Measurements from ENCODE around the gene CRABP2. TPM values are rescaled to one million over a fixed set of nuclear protein-coding genes. Genes with fewer than 3 reads are reported as not detected.
A peak's percentile ranks its signal among the peaks of the same experiment; 100 is the strongest.

The CRABP2 gene
- total RNA-seq (2014; rRNA removed; shearing (Covaris generic)), result 0.29 TPM in 1 of 2 replicates, not detected in the other
- 0.71 TPM in 1 of 2 replicates, not detected in the other for polyA plus RNA-seq (2015; cell fraction: cytosol; rRNA removed)
- not detected in 2 replicates for polyA plus RNA-seq (2015; cell fraction: nucleus; rRNA removed)

GRCh38 chr1:156705321-156705917 is at the start of gene CRABP2:
CRABP2 (minus strand) TSS chr1:156705583; CDS start chr1:156705446, 137 bp downstream.
- no peak for DNase-seq (ENCODE audit: low read depth, low spot score)

GRCh38 chr1:156754219-156754618 is 48.8 kb upstream of the CRABP2 start:
- DNase-seq (ENCODE audit: low read depth, low spot score), result no peak
- in situ Hi-C loops (cut with HindIII; ENCODE audit: low pct_unique_long_range_greater_than_20kb, low sequenced_read_pairs), result no loop called here

More at GRCh38 chr1:156705321-156705917, at the start of gene CRABP2:
- in situ Hi-C loops (cut with HindIII; ENCODE audit: low pct_unique_long_range_greater_than_20kb, low sequenced_read_pairs), result no loop called here

GRCh38 chr1:156752843-156753482 is 47.6 kb upstream of the CRABP2 start:
- in situ Hi-C loops (cut with HindIII; ENCODE audit: low pct_unique_long_range_greater_than_20kb, low sequenced_read_pairs), result no loop called here
- no peak for DNase-seq (ENCODE audit: low read depth, low spot score)

- in situ Hi-C loops (cut with HindIII; ENCODE audit: low pct_unique_long_range_greater_than_20kb, low sequenced_read_pairs), result no loop called here
- peak; percentile 95 for DNase-seq (ENCODE audit: low read depth, low spot score)
These were observed 46.5 kb upstream of the CRABP2 start for GRCh38 chr1:156751757-156752481.

GRCh38 chr1:156751451-156751756 is 46.0 kb upstream of the CRABP2 start, which contains the start of gene HDGF:
HDGF (minus strand) TSS chr1:156751675; CDS start chr1:156751429, 246 bp downstream.
- in situ Hi-C loops (cut with HindIII; ENCODE audit: low pct_unique_long_range_greater_than_20kb, low sequenced_read_pairs), result no loop called here
- DNase-seq (ENCODE audit: low read depth, low spot score), result no peak

GRCh38 chr1:156750711-156751450 is 45.5 kb upstream of the CRABP2 start:
- in situ Hi-C loops (cut with HindIII; ENCODE audit: low pct_unique_long_range_greater_than_20kb, low sequenced_read_pairs), result no loop called here
- DNase-seq (ENCODE audit: low read depth, low spot score), result no peak

GRCh38 chr1:156750191-156750672 is 44.8 kb upstream of the CRABP2 start:
- DNase-seq (ENCODE audit: low read depth, low spot score), result no peak
- in situ Hi-C loops (cut with HindIII; ENCODE audit: low pct_unique_long_range_greater_than_20kb, low sequenced_read_pairs), result no loop called here

- in situ Hi-C loops (cut with HindIII; ENCODE audit: low pct_unique_long_range_greater_than_20kb, low sequenced_read_pairs), result no loop called here
- DNase-seq (ENCODE audit: low read depth, low spot score), result no peak
These were observed 44.2 kb upstream of the CRABP2 start for GRCh38 chr1:156749419-156750118.

- no peak for DNase-seq (ENCODE audit: low read depth, low spot score)
- in situ Hi-C loops (cut with HindIII; ENCODE audit: low pct_unique_long_range_greater_than_20kb, low sequenced_read_pairs), result no loop called here
These were observed 43.5 kb upstream of the CRABP2 start for GRCh38 chr1:156748670-156749418.

GRCh38 chr1:156747742-156748669 is 42.6 kb upstream of the CRABP2 start:
- DNase-seq (ENCODE audit: low read depth, low spot score), result no peak
- in situ Hi-C loops (cut with HindIII; ENCODE audit: low pct_unique_long_range_greater_than_20kb, low sequenced_read_pairs), result no loop called here

- in situ Hi-C loops (cut with HindIII; ENCODE audit: low pct_unique_long_range_greater_than_20kb, low sequenced_read_pairs), result no loop called here
- DNase-seq (ENCODE audit: low read depth, low spot score), result peak; percentile 77
These were observed 41.6 kb upstream of the CRABP2 start for GRCh38 chr1:156746728-156747631.

- DNase-seq (ENCODE audit: low read depth, low spot score), result no peak
- in situ Hi-C loops (cut with HindIII; ENCODE audit: low pct_unique_long_range_greater_than_20kb, low sequenced_read_pairs), result no loop called here
These were observed 41.0 kb upstream of the CRABP2 start for GRCh38 chr1:156746406-156746727.

GRCh38 chr1:156745881-156746280 is 40.5 kb upstream of the CRABP2 start:
- no peak for DNase-seq (ENCODE audit: low read depth, low spot score)
- in situ Hi-C loops (cut with HindIII; ENCODE audit: low pct_unique_long_range_greater_than_20kb, low sequenced_read_pairs), result no loop called here

GRCh38 chr1:156744786-156745419 is 39.5 kb upstream of the CRABP2 start:
- no peak for DNase-seq (ENCODE audit: low read depth, low spot score)
- in situ Hi-C loops (cut with HindIII; ENCODE audit: low pct_unique_long_range_greater_than_20kb, low sequenced_read_pairs), result no loop called here
